GM21390 (cell line): ENCODE data around the gene FBXO48.
"Not testable (repeated sequence)": the region's sequence is repeated elsewhere in the genome, so short reads cannot be mapped to it uniquely, and the experiment has no call there.

Experiments used
- ATAC-seq: cut with Tn5 transposase; IDR thresholded peaks from one replicate; pipeline ENCODE4 v1.9.1; 2021; ENCODE audit not compliant: unreplicated experiment

The FBXO48 gene

GRCh38 chr2:68467077-68467960, at the start of gene FBXO48, which contains the start of gene APLF:
Gene FBXO48 (minus strand): TSS chr2:68467294. CDS start chr2:68465145, 2,149 bp downstream.
Gene APLF (plus strand): TSS chr2:68467585. CDS start chr2:68467732, 147 bp downstream.
- ATAC-seq = peak; percentile 95

GRCh38 chr2:68516051-68516955, 49.2 kb upstream of the FBXO48 start:
- no peak for ATAC-seq

GRCh38 chr2:68514316-68514929, 47.3 kb upstream of the FBXO48 start:
- no peak for ATAC-seq

GRCh38 chr2:68512966-68513365, 45.9 kb upstream of the FBXO48 start:
- ATAC-seq = no peak

- no peak for ATAC-seq
These were observed 45.2 kb upstream of the FBXO48 start for GRCh38 chr2:68512326-68512725.

GRCh38 chr2:68506170-68506569, 39.1 kb upstream of the FBXO48 start:
- ATAC-seq = no peak

GRCh38 chr2:68505603-68506159, 38.6 kb upstream of the FBXO48 start:
- ATAC-seq = no peak

GRCh38 chr2:68501768-68502167, 34.7 kb upstream of the FBXO48 start:
- no peak for ATAC-seq

GRCh38 chr2:68500649-68501048, 33.6 kb upstream of the FBXO48 start:
- no peak for ATAC-seq

GRCh38 chr2:68499133-68499532, 32.0 kb upstream of the FBXO48 start:
- ATAC-seq = no peak

- no peak for ATAC-seq
These were observed 24.5 kb upstream of the FBXO48 start for GRCh38 chr2:68491582-68491981.

- ATAC-seq = no peak
These were observed 22.2 kb upstream of the FBXO48 start for GRCh38 chr2:68489282-68489681.

- not testable (repeated sequence) for ATAC-seq
These were observed 21.5 kb upstream of the FBXO48 start for GRCh38 chr2:68488605-68489004.

- ATAC-seq = no peak
These were observed 20.8 kb upstream of the FBXO48 start for GRCh38 chr2:68487773-68488355.

GRCh38 chr2:68483011-68483410, 15.9 kb upstream of the FBXO48 start:
- no peak for ATAC-seq

- no peak for ATAC-seq
These were observed 15.3 kb upstream of the FBXO48 start for GRCh38 chr2:68482296-68482820.

GRCh38 chr2:68478688-68479087, 11.6 kb upstream of the FBXO48 start:
- ATAC-seq = no peak

GRCh38 chr2:68476454-68476853, 9.4 kb upstream of the FBXO48 start:
- no peak for ATAC-seq

GRCh38 chr2:68475576-68475975, 8.5 kb upstream of the FBXO48 start:
- ATAC-seq = no peak

- ATAC-seq = no peak
These were observed 8.0 kb upstream of the FBXO48 start for GRCh38 chr2:68475110-68475509.
